RWPE2 (cell line): Measurements from ENCODE around the gene LIMA1.
"Not testable (repeated sequence)": the region's sequence is repeated elsewhere in the genome, so short reads cannot be mapped to it uniquely, and the experiment has no call there.

Experiments
- ATAC-seq: fragments of 200-7000 bp; cut with Tn5 transposase; 3 replicates; pipeline ENCODE4 v1.9.1; 2021; ENCODE audit warnings: low read depth
- DNase-seq: peaks from one replicate; pipeline ENCODE4 v3.0.0-alpha.2; 2020; ENCODE audit warnings: low spot score
- H3K27ac ChIP-seq: fragments of 450-650 bp; 2 replicates; pipeline ENCODE4 v1.5.1; 2017; ENCODE audit warnings: mild to moderate bottlenecking; ENCODE audit not compliant: poor library complexity, severe bottlenecking
- H3K27me3 ChIP-seq: fragments of 250-450 bp; sonication (Bioruptor Pico); 2 replicates; pipeline ENCODE4 v1.5.1; 2021; ENCODE audit warnings: mild to moderate bottlenecking, moderate library complexity; ENCODE audit not compliant: insufficient read depth, poor library complexity, severe bottlenecking
- H3K36me3 ChIP-seq: fragments of 250-450 bp; sonication (Bioruptor Pico); 2 replicates; pipeline ENCODE4 v1.5.1; 2020; ENCODE audit warnings: low read depth, mild to moderate bottlenecking, moderate library complexity
- H3K4me1 ChIP-seq: fragments of 250-450 bp; sonication (Bioruptor Pico); 2 replicates; pipeline ENCODE4 v1.5.1; 2021; ENCODE audit warnings: mild to moderate bottlenecking, moderate library complexity; ENCODE audit not compliant: insufficient read depth, poor library complexity, severe bottlenecking
- H3K4me3 ChIP-seq: fragments of 250-450 bp; sonication (Bioruptor Pico); 2 replicates; pipeline ENCODE4 v1.5.1; 2021; ENCODE audit warnings: mild to moderate bottlenecking, moderate library complexity; ENCODE audit not compliant: severe bottlenecking
- H3K9me3 ChIP-seq: fragments of 250-450 bp; sonication (Bioruptor Pico); 2 replicates; pipeline ENCODE4 v1.5.1; 2021; ENCODE audit warnings: mild to moderate bottlenecking, moderate library complexity; ENCODE audit not compliant: severe bottlenecking
- TF ChIP-seq, protein P1 (sequence below): fragments of 450-650 bp; IDR thresholded peaks from one replicate; pipeline ENCODE4 v1.5.1; 2017; ENCODE audit warnings: mild to moderate bottlenecking, moderate library complexity; ENCODE audit not compliant: poor library complexity, severe bottlenecking

The LIMA1 gene

DNA sequence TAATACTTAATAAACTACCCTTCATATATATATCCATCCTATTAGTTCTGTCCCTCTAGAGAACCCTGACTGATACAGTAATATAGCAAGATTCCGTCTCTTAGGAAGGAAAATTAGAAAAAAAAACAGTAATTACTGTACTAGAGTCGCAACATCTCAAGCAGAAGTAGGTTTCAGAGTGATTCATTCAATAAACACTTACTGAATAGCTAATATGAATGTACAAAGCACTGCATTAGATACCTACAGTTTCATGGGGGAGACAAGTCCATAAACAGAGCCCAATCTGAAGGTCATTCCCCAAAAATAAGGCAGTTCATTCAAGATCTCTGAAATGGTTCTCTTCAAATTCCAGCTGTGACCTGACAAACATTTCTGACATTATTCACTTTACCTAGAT is 126.1 kb downstream of the LIMA1 start:
- no peaks in the 10 kb centered on the region for H3K4me1 ChIP-seq
- no peaks in the 10 kb centered on the region for H3K9me3 ChIP-seq
- DNase-seq (no peak), ATAC-seq (no peak)
- no peaks in the 10 kb centered on the region for H3K27me3 ChIP-seq
- peaks cover 31% of the 10 kb centered on the region for H3K36me3 ChIP-seq
- no peak overlapping the region for H3K4me3 ChIP-seq
- H3K27ac ChIP-seq: no peak overlapping the region
- TF ChIP-seq, protein P1, sequence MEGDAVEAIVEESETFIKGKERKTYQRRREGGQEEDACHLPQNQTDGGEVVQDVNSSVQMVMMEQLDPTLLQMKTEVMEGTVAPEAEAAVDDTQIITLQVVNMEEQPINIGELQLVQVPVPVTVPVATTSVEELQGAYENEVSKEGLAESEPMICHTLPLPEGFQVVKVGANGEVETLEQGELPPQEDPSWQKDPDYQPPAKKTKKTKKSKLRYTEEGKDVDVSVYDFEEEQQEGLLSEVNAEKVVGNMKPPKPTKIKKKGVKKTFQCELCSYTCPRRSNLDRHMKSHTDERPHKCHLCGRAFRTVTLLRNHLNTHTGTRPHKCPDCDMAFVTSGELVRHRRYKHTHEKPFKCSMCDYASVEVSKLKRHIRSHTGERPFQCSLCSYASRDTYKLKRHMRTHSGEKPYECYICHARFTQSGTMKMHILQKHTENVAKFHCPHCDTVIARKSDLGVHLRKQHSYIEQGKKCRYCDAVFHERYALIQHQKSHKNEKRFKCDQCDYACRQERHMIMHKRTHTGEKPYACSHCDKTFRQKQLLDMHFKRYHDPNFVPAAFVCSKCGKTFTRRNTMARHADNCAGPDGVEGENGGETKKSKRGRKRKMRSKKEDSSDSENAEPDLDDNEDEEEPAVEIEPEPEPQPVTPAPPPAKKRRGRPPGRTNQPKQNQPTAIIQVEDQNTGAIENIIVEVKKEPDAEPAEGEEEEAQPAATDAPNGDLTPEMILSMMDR: no peak

DNA sequence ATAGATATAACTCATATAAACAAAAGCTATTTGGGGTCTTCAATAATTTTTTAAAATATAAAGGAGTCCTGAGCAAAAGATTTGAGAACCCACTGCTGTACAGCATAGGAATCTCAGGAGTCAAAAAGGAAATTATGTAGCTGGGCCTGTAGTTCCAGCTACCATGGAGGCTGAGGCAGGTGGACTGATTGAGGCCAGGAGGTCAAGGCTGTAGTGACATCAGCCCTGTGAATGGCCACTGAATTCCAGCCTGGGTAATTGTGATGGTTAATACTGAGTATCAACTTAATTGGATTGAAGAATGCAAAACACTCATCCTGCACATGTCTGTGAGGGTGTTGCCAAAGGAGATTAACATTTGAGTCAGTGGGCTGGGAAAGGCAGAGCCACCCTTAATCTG is 126.7 kb downstream of the LIMA1 start:
- no peak for DNase-seq
- ATAC-seq: no peak
- H3K4me1 ChIP-seq: no peaks in the 10 kb centered on the region
- no peak overlapping the region for H3K27ac ChIP-seq
- peaks cover 33% of the 10 kb centered on the region for H3K36me3 ChIP-seq
- H3K27me3 ChIP-seq: no peaks in the 10 kb centered on the region
- no peak overlapping the region for H3K4me3 ChIP-seq
- TF ChIP-seq, protein P1: no peak
- H3K9me3 ChIP-seq: no peaks in the 10 kb centered on the region

DNA sequence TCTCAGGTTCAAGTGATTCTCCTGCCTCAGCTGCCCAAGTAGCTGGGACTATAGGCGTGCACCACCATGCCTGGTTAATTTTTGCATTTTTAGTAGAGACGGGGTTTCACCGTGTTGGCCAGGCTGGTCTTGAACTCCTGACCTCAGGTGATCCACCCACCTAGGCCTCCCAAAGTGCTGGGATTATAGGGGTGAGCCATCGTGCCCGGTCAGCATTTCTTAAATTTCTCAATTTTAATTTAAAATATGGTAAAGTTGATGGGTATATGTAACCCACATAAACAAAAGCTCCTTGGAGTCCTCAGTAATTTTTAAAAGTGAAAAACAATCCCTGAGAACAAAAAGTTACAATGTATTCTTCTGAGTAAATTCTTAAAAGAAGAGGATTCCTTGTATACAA is 128.4 kb downstream of the LIMA1 start:
- H3K4me3 ChIP-seq, H3K4me1 ChIP-seq, ATAC-seq, H3K9me3 ChIP-seq, H3K27ac ChIP-seq, DNase-seq, H3K27me3 ChIP-seq: not testable (repeated sequence)
- peaks cover 26% of the 10 kb centered on the region for H3K36me3 ChIP-seq

DNA sequence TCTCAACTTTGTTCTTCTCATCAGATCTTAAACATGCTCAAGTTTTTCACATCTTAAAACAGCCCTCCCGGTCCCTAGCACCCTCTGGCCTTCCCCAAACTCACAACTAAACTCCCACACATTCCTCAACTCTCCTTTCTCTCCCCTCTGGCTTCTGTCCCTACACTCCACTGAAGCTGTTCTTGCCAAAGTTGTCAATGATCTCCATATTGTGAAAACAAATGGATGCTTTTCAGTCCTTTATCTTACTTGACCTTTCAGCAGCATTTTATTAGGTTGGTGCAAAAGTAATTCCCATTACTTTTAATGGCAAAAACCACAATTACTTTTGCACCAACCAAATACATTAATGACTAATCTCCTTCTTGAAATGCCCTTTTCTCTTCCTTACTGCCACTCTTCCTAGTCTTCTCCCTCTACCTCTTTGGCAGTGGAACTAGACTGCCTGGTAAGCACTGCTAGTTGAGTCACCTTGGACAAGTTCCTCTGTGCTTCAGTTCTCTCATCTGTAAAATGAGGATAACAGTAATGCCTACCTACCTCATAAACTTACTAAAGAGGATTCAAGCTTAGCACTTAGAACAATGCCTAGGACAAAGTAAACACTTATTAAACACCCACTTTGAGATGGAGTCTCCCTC is 132.2 kb downstream of the LIMA1 start:
- no peaks in the 10 kb centered on the region for H3K9me3 ChIP-seq
- H3K4me3 ChIP-seq: no peak overlapping the region
- no peak overlapping the region for H3K27ac ChIP-seq
- peaks cover 10% of the 10 kb centered on the region for H3K36me3 ChIP-seq
- no peaks in the 10 kb centered on the region for H3K27me3 ChIP-seq
- TF ChIP-seq, protein P1: no peak
- no peaks in the 10 kb centered on the region for H3K4me1 ChIP-seq
- DNase-seq (no peak), ATAC-seq (no peak)

DNA sequence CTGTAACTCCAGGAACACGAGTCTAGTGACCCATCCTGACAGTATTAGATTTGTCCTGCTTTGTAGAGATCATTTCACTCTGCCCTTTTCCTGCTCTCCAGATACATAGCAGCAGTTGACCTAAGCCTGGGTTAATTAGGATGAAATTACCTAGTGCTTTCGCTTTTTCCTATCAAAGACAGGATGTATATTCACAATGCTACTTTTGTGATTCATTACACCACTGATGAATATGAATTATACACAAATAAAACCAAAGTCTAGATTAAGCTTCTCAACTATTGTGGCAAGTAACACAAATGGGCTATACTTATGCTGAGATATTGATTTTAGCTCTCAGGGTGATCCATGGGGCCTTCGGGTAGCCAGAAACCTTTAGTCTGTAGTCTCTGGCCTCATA is 134.0 kb downstream of the LIMA1 start:
- H3K27ac ChIP-seq: no peak overlapping the region
- H3K4me3 ChIP-seq: no peak overlapping the region
- no peaks in the 10 kb centered on the region for H3K27me3 ChIP-seq
- peaks cover 11% of the 10 kb centered on the region for H3K36me3 ChIP-seq
- TF ChIP-seq, protein P1: no peak
- ATAC-seq (no peak), DNase-seq (no peak)
- no peaks in the 10 kb centered on the region for H3K4me1 ChIP-seq
- no peaks in the 10 kb centered on the region for H3K9me3 ChIP-seq

DNA sequence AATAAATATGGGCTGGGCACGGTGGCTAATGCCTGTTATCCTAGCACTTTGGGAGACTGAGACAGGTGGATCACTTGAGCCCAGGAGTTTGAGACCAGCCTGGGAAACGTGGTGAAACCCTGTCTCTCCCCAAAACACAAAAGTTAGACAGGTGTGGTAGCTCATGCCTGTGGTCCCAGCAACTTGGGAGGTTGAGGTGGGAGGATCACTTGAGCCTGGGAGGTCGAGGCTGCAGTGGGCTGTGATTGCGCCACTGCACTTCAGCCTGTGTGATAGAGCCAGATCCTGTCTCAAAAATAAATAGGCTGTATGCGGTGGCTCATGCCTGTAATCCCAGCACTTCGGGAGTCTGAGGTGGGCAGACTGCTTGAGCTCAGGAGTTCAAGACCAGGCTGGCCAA is 135.3 kb downstream of the LIMA1 start:
- not testable (repeated sequence) for ATAC-seq

More for the DNA sequence above, 135.3 kb downstream of the LIMA1 start:
- H3K4me1 ChIP-seq, H3K9me3 ChIP-seq, H3K4me3 ChIP-seq, H3K27ac ChIP-seq, H3K27me3 ChIP-seq, DNase-seq: not testable (repeated sequence)
- peaks cover 13% of the 10 kb centered on the region for H3K36me3 ChIP-seq
